Activated CD8-positive, alpha-beta memory T cell treated with anti-CD3 and anti-CD28 coated beads, Interleukin-2, amount 50 U/mL, for 24 hours (primary cell): ENCODE data around the gene TMEM128.
"Not testable (repeated sequence)": the region's sequence is repeated elsewhere in the genome, so short reads cannot be mapped to it uniquely, and the experiment has no call there.

Experiments used
- DNase-seq: peaks from one replicate; pipeline ENCODE4 v3.0.0-alpha.2; 2020; ENCODE audit errors: extremely low read depth

Gene TMEM128

GRCh38 chr4:4256799-4257198, 8.8 kb upstream of the TMEM128 start:
- no peak for DNase-seq

DNA sequence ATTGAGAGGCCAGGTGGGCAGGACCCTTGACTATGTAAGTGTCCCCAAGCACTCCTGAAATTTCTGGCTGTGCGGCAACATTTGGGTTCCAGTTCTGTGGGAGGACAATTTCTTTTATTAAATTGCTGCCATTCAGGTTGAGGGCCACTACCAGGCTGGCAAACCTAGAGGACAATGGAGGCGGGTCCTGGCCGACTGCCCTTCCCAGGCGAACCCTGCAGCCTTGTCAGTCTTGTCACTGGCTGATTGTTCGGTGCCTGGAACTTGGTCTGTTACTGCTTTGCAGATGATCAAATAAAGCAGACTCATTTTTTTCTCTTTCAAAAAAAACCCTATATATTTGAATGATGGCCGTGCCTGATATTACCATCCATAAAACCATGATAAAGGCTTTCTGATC, 6.6 kb upstream of the TMEM128 start:
- DNase-seq, result no peak

- DNase-seq, result no peak
Measured at GRCh38 chr4:4254199-4254598, 6.2 kb upstream of the TMEM128 start.

- DNase-seq, result no peak
Measured at GRCh38 chr4:4249866-4250265, 1.8 kb upstream of the TMEM128 start.

DNA sequence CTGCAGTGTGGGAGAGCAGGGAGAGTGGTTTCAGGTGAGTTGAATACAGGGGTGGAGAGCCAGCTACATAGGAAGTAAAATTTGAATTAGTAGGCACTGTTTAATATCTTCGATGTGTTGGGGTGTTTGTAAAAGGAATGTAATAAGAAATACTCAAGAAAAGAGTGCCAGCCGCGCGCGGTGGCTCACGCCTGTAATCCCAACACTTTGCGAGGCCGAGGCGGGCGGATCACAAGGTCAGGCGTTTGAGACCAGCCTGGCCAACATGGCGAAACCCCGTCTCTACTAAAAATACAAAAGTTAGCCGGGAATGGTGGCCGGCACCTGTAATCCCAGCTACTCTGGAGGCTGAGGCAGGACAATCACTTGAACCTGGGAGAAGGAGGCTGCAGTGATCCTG, 1.3 kb upstream of the TMEM128 start:
- DNase-seq, result not testable (repeated sequence)

DNA sequence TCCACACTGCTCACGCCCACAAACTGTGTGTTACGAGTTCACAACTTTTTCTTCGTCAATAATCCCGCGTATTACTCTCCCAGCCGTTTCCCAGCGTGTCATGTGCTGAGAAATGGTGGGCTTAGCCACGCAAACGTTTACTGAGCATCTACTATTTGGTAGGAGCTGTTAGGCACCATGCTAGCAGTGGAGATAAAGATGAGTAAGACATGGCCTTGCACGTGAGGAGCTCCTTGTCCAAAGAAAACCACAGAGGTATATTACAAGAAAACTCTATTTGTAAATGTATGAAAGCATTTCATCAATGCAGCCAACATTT, 821 bp upstream of the TMEM128 start:
- DNase-seq, result no peak

- DNase-seq, result no peak
Measured at GRCh38 chr4:4247696-4248028, 361 bp downstream of the TMEM128 start.

DNA sequence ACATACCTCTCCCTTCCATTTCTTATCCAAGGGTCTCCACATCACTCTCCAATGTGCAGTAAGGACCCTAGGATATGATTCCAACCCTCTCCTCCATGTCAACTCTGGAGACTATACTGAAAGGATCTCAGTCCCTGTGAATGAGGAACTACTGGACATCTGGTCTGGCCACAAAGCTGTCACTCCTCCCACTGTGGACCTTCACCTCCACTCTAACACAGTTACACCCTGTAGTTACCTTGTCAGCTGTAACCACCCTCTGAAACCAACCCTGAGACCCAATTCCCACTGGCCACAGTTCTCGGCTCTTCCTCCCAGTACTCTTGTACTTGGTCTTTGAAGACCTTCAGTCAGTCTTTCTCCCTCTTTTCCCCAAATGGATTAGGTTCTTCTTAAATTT, 2.9 kb downstream of the TMEM128 start:
- no peak for DNase-seq

DNA sequence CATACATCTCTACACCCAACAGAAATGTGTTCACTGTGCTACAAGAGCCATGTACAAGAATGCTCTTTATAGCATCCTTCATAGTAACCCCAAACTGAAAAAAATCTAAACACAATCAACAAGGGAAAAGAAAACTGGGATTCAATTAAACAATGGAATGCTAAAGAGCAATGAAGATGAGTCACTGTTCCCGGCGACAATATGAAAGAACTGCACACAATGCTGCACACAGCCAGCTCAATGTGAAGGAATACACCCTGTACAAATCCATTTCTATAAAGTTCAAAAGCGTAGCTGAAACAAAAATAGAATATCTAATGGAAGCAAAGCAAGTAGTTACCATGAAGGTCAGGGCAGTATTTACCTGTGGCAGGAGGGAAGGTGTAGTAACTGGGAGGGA, 8.5 kb downstream of the TMEM128 start:
- DNase-seq, result not testable (repeated sequence)

- DNase-seq, result no peak
Measured at GRCh38 chr4:4233610-4234009, 14.4 kb downstream of the TMEM128 start.

GRCh38 chr4:4228356-4228668, 19.7 kb downstream of the TMEM128 start:
- DNase-seq, result no peak

GRCh38 chr4:4227510-4228355, 20.3 kb downstream of the TMEM128 start:
- DNase-seq, result no peak

DNA sequence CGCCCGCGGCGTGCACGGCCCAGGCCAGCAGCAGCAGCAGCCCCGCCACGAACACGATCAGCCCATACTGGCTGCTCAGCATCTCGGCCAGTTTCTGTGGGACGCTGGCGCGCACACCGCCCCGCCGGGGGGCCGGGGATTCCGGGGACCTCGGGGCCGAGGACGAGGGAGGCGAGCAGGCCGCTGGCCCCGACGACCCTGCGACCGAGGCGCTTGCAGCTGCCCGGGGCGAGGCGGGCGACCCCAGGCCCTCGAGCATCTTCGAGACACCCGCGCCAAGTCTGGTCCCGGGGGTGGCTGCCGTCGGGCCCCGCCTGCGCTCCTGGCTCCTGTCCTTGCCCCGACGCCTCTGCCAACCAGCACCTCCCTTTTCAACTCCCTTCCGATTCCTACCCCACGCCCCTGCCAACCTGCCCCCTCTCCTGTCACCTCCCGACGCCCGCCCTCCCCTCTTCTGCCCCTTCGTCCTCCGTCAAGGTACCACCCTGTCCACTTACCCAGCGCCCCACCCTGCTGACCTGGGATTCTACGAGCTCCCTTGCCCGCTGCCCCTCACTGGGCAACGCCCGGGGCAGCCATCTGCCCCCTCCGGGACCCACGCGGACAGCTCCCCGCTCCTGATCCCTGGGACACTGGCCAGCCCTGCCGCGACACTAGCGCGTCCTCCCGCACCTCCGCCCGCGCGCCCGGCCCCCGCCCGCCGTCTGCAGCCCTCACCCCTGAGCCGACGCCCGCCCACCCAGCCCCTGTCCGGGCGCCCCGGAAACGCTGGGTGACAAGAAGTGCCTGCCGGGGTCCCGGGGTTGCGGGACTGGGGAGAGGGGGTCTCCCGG, 21.2 kb downstream of the TMEM128 start, which contains the start of gene OTOP1:
TSS of gene OTOP1 (minus strand) at position 324 of the 833 bp plus-strand sequence. CDS start at position 259, 65 bp downstream.
- no peak for DNase-seq

DNA sequence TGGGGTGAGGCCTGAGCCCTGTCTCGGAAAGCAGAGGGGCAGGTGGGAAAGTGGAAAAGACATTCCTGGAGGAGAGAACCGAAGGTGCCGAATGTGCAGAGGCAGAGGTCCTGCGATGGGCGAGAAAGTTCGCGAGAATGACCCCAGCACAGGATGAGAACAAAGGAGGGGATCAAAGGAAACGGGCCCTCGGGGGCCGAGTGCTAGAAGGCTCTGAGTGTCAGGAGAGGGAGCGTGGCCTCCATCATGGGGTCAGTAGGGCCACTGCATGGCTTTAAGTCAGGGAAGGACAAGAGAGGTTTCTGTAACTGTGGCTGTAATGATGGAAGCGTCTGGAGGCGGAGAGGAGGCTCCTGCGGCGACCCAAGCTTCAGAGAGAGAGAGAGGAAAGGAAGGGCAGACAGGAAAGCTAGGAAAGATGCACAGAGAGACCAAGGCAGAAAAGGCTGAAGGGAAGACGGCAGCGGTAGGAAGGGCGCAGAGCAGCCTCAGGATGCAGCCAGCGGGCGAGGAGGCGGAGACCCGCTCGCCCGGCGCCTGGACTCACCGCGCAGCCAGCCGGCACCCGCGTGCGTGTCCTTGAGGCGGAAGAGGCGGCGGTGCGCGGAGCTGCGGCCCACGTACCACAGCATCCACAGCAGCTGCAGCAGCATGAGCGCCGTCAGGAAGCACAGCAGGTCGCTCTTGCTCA, 22.0 kb downstream of the TMEM128 start:
- no peak for DNase-seq

DNA sequence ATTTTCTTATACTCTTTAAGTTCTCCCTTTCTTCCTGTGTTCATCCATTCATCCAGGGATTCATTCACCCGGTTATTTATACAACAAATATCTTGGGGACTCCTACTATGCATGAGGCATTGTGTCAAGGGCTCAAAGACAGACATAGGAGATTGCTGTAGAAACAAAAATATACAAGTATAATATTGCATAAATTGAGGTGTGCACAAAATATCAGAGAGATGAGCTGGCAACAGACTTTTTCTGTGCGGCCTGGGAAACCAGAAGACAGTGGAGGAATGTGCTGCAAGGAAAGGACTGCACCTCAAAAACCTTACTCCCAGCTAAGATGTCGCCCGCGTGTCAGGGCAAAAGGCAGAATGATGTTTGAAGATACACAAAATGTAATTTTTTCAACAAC, 30.9 kb downstream of the TMEM128 start:
- DNase-seq, result no peak

DNA sequence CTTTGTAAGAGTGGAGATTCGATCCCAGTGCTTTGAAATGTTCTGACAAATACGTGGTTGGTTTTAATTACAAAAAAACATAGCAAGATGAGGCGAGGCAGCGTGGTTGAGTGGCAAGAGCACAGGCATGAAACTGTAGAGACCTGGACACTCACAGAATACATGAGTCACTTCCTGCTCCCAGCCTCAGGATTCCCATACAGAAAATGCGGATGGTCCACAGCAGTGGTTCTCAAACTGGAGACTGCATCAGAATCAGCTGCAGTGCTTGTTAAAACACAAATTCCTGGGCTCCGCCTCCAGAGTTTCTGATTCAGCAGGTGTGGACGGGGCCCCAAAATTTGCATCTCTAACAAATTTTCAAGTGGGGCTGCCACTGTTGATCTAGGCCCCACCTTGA, 31.4 kb downstream of the TMEM128 start:
- no peak for DNase-seq

DNA sequence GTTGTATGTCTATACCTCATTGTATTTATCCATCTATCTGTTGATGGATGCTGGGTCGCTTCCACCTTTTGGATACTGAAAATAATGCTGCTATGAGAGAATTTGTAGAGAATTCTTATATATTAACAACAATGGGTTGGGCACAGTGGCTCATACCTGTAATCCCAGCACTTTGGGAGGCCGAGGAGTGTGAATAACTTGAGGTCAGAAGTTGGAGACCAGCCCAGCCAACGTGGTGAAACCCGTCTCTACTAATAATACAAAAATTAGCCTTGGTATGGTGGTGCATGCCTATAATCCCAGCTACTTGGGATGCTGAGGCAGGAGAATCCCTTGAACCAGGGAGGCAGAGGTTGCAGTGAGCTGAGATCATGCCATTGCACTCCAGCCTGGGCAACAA, 34.3 kb downstream of the TMEM128 start:
- DNase-seq, result not testable (repeated sequence)

DNA sequence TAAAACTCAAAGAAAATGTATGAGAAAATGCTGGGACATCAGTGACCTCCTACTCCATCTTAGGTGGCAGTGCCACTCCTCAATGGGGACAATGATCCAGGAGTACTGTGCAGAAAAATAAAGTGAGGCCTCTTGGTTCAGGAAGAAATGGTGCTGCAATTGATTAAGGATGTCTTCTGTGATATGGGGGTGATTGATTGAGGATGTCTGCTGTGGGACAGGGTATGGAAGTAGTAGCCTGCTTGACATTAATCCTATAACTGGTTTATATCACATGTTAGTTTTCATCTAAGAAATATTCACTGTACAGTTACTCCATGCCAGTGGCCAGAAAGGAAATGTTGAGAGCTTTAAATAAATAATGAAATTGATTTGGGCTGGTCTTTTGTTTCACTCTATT, 41.8 kb downstream of the TMEM128 start:
- DNase-seq, result no peak

DNA sequence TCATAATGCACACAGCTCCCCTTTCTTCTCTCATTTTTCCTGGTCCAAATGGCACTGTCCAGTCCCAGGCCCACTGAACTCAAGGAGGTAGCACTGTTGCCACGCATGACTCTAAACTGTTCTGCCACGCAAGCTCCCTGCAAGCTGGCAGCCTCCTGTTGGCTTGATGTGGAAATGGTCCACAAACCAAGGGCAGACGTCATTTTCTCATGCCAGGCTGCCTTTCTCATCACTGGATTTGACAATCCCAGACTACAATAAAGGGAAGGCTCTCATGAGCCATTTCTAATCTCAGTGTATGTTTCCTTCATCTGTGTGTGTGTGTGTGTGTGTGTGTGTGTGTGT, 43.6 kb downstream of the TMEM128 start:
- no peak for DNase-seq

GRCh38 chr4:4203688-4204400, 44.2 kb downstream of the TMEM128 start:
- no peak for DNase-seq

- no peak for DNase-seq
Measured at GRCh38 chr4:4202510-4202909, 45.5 kb downstream of the TMEM128 start.

DNA sequence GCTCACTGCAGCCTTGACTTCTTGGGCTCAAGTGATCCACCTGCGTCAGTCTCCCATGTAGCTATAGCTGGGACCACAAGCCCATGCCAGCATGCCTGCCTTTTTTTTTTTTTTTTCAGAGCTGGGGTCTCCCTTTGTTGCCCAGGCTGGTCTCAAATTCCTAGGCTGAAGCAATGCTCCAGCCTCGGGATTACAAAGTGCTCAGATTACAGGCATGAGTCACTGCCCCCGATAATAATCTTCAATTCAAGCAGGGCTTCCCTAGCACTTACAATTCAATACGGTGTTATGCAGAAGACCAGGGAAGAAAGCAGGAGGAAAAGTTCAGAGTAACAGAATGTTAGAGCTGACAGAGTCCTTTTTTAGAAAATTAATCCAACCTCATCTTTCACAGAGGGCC, 47.4 kb downstream of the TMEM128 start:
- no peak for DNase-seq
